SK-N-SH treated with all-trans-retinoic acid at 6 μM for 48 hours (cell line): ENCODE results near the gene PPP1R1B.

ENCODE experiments used
- ATAC-seq: fragments of 200-7000 bp; cut with Tn5 transposase; 3 replicates; pipeline ENCODE4 v1.9.1; 2020; ENCODE audit warnings: mild to moderate bottlenecking, moderate library complexity
- ARNTL ChIP-seq: fragments of 450-650 bp; formaldehyde crosslinking; IDR thresholded peaks from 2 replicates; pipeline ENCODE4 v1.5.0; 2020; ENCODE audit warnings: low read depth, mild to moderate bottlenecking, moderate library complexity, borderline replicate concordance
- BACH2 ChIP-seq: fragments of 250-450 bp; sonication (Bioruptor Pico); IDR thresholded peaks from 2 replicates; pipeline ENCODE4 v1.9.0; 2021; ENCODE audit warnings: mild to moderate bottlenecking, borderline replicate concordance
- CSDC2 ChIP-seq: fragments of 250-450 bp; sonication (Bioruptor Pico); IDR thresholded peaks from 2 replicates; pipeline ENCODE4 v1.5.0; 2020; ENCODE audit warnings: mild to moderate bottlenecking, moderate library complexity
- CSRNP3 ChIP-seq: fragments of 250-450 bp; sonication (Bioruptor Pico); IDR thresholded peaks from 2 replicates; pipeline ENCODE4 v1.5.1; 2021; ENCODE audit warnings: mild to moderate bottlenecking, moderate library complexity
- ESRRG ChIP-seq: fragments of 250-450 bp; sonication (Bioruptor Pico); IDR thresholded peaks from 2 replicates; pipeline ENCODE4 v1.6.1; 2021; ENCODE audit warnings: mild to moderate bottlenecking
- GLIS3 ChIP-seq: fragments of 250-450 bp; sonication (Bioruptor Pico); IDR thresholded peaks from 2 replicates; pipeline ENCODE4 v1.5.0; 2020; ENCODE audit warnings: mild to moderate bottlenecking, moderate library complexity
- ISL1 ChIP-seq: fragments of 250-450 bp; sonication (Bioruptor Pico); IDR thresholded peaks from 2 replicates; pipeline ENCODE4 v2.1.2; 2022; ENCODE audit warnings: mild to moderate bottlenecking, moderate library complexity
- OSR1 ChIP-seq: fragments of 250-450 bp; sonication (Bioruptor Pico); IDR thresholded peaks from 2 replicates; pipeline ENCODE4 v1.8.0; 2022; ENCODE audit warnings: moderate library complexity, mild to moderate bottlenecking, inconsistent platforms
- POU6F1 ChIP-seq: fragments of 250-450 bp; sonication (Bioruptor Pico); IDR thresholded peaks from 2 replicates; pipeline ENCODE4 v1.8.0; 2021; ENCODE audit warnings: low read depth, mild to moderate bottlenecking, moderate library complexity, borderline replicate concordance
- PPARA ChIP-seq: fragments of 250-450 bp; sonication (Bioruptor Pico); IDR thresholded peaks from 2 replicates; pipeline ENCODE4 v1.5.0; 2020; ENCODE audit warnings: mild to moderate bottlenecking, borderline replicate concordance
- RARB ChIP-seq: fragments of 250-450 bp; sonication (Bioruptor Pico); IDR thresholded peaks from 2 replicates; pipeline ENCODE4 v1.8.0; 2021; ENCODE audit warnings: mild to moderate bottlenecking, moderate library complexity
- SNAI2 ChIP-seq: fragments of 250-450 bp; sonication (Bioruptor Pico); IDR thresholded peaks from 2 replicates; pipeline ENCODE4 v1.5.0; 2020; ENCODE audit warnings: mild to moderate bottlenecking, moderate library complexity
- TCF4 ChIP-seq: fragments of 250-450 bp; sonication (Bioruptor Pico); IDR thresholded peaks from 2 replicates; pipeline ENCODE4 v1.8.0; 2021; ENCODE audit warnings: mild to moderate bottlenecking, moderate library complexity, borderline replicate concordance
- TOX ChIP-seq: fragments of 250-450 bp; sonication (Bioruptor Pico); IDR thresholded peaks from 2 replicates; pipeline ENCODE4 v1.8.0; 2021; ENCODE audit warnings: mild to moderate bottlenecking, moderate library complexity, borderline replicate concordance
- ZC3H10 ChIP-seq: fragments of 250-450 bp; sonication (Bioruptor Pico); IDR thresholded peaks from 2 replicates; pipeline ENCODE4 v1.5.1; 2021; ENCODE audit warnings: mild to moderate bottlenecking, moderate library complexity
- ZFP3 ChIP-seq: fragments of 250-450 bp; sonication (Bioruptor Pico); IDR thresholded peaks from 2 replicates; pipeline ENCODE4 v1.5.0; 2020; ENCODE audit warnings: mild to moderate bottlenecking, moderate library complexity
- ZFP30 ChIP-seq: fragments of 450-650 bp; formaldehyde crosslinking; IDR thresholded peaks from 2 replicates; pipeline ENCODE4 v1.5.0; 2022; ENCODE audit warnings: mild to moderate bottlenecking, moderate library complexity
- ZNF565 ChIP-seq: fragments of 450-650 bp; formaldehyde crosslinking; conservative IDR thresholded peaks from 2 replicates; pipeline ENCODE4 v1.5.0; 2020; ENCODE audit warnings: low read depth, mild to moderate bottlenecking, moderate library complexity
- ZNF70 ChIP-seq: fragments of 450-650 bp; formaldehyde crosslinking; IDR thresholded peaks from 2 replicates; pipeline ENCODE4 v1.5.0; 2020; ENCODE audit warnings: mild to moderate bottlenecking, moderate library complexity
- ZNF8 ChIP-seq: fragments of 450-650 bp; formaldehyde crosslinking; IDR thresholded peaks from 2 replicates; pipeline ENCODE4 v1.5.0; 2020; ENCODE audit warnings: mild to moderate bottlenecking, moderate library complexity
- TF ChIP-seq, protein P1 (sequence below): fragments of 250-450 bp; sonication (Bioruptor Pico); IDR thresholded peaks from 2 replicates; pipeline ENCODE4 v1.5.0; 2020; ENCODE audit warnings: mild to moderate bottlenecking, moderate library complexity
- TF ChIP-seq, protein P2 (sequence below): fragments of 250-450 bp; sonication (Bioruptor Pico); IDR thresholded peaks from 2 replicates; pipeline ENCODE4 v1.8.0; 2020; ENCODE audit warnings: mild to moderate bottlenecking, moderate library complexity, borderline replicate concordance

The PPP1R1B gene

GRCh38 chr17:39600997-39601597, 25.7 kb upstream of the PPP1R1B start:
- no peak for ATAC-seq
- TF ChIP-seq CSDC2 (CRISPR knock-in tag) (no peak), OSR1 (no peak), GLIS3 (no peak), ESRRG (CRISPR knock-in tag) (no peak)
- TF ChIP-seq, protein P1, sequence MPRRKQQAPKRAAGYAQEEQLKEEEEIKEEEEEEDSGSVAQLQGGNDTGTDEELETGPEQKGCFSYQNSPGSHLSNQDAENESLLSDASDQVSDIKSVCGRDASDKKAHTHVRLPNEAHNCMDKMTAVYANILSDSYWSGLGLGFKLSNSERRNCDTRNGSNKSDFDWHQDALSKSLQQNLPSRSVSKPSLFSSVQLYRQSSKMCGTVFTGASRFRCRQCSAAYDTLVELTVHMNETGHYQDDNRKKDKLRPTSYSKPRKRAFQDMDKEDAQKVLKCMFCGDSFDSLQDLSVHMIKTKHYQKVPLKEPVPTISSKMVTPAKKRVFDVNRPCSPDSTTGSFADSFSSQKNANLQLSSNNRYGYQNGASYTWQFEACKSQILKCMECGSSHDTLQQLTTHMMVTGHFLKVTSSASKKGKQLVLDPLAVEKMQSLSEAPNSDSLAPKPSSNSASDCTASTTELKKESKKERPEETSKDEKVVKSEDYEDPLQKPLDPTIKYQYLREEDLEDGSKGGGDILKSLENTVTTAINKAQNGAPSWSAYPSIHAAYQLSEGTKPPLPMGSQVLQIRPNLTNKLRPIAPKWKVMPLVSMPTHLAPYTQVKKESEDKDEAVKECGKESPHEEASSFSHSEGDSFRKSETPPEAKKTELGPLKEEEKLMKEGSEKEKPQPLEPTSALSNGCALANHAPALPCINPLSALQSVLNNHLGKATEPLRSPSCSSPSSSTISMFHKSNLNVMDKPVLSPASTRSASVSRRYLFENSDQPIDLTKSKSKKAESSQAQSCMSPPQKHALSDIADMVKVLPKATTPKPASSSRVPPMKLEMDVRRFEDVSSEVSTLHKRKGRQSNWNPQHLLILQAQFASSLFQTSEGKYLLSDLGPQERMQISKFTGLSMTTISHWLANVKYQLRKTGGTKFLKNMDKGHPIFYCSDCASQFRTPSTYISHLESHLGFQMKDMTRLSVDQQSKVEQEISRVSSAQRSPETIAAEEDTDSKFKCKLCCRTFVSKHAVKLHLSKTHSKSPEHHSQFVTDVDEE (CRISPR knock-in tag): no peak

DNA sequence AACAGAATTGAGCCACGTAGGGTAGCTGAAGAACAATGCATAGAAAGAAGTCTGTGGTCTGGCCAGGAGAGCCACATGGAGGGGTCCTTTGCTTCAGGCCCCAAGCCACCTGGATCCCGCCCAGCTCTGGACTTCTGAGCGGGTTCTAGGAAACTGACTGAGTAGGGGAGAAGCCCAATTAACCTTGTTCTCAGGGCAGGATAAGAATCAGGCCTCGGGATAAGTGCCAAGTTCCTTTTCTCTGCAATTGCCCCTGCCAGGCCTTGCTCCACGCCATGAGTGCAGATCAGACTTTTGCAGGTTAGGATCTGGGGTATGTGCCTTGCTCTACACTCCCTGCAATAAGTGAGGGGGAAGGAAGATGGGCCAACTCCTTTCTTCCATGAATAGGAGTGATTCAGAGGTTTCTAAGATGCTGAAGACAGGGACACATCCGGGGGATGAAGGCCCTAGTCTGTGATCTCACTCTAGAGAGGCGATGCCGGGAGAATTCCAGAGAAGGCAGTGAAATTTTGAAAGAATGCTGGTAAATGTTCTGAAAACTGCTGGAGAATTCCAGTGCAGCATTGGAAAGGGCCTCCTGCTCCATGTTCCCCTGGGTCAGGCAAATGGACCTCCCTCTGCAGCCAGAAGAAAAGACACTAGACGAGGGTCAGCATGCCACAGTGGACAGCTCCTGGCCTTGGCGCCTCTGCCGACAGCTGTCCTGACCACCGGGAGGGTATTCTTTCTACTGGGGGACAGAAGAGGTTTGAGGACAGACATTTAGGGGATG, 24.8 kb upstream of the PPP1R1B start:
- no peak for ATAC-seq

GRCh38 chr17:39602533-39603303, 24.0 kb upstream of the PPP1R1B start:
- ATAC-seq: no peak
- TF ChIP-seq SNAI2 (CRISPR knock-in tag): no peak
- no peak for TF ChIP-seq POU6F1 (CRISPR knock-in tag)
- TF ChIP-seq BACH2: no peak
- no peak for TF ChIP-seq TOX (CRISPR knock-in tag)
- TF ChIP-seq ZC3H10 (CRISPR knock-in tag): no peak
- TF ChIP-seq ISL1: no peak
- no peak for TF ChIP-seq RARB (CRISPR knock-in tag)
- no peak for TF ChIP-seq PPARA (CRISPR knock-in tag)
- TF ChIP-seq TCF4 (CRISPR knock-in tag): no peak
- TF ChIP-seq ZNF8: no peak
- no peak for TF ChIP-seq ARNTL (CRISPR knock-in tag)
- TF ChIP-seq GLIS3: no peak
- TF ChIP-seq CSRNP3 (CRISPR knock-in tag): no peak
- TF ChIP-seq ZFP3 (CRISPR knock-in tag): no peak

More for the DNA sequence above, 24.8 kb upstream of the PPP1R1B start:
- no peak for TF ChIP-seq ZFP30 (CRISPR knock-in tag)
- no peak for TF ChIP-seq BACH2
- no peak for TF ChIP-seq ZFP3 (CRISPR knock-in tag)
- no peak for TF ChIP-seq ARNTL (CRISPR knock-in tag)
- no peak for TF ChIP-seq ZNF565 (CRISPR knock-in tag)
- TF ChIP-seq CSDC2 (CRISPR knock-in tag): no peak
- TF ChIP-seq OSR1: no peak
- no peak for TF ChIP-seq GLIS3
- TF ChIP-seq RARB (CRISPR knock-in tag): no peak
- no peak for TF ChIP-seq TCF4 (CRISPR knock-in tag)
- no peak for TF ChIP-seq ZC3H10 (CRISPR knock-in tag)
- no peak for TF ChIP-seq ISL1
- no peak for TF ChIP-seq SNAI2 (CRISPR knock-in tag)
- TF ChIP-seq, protein P1 (CRISPR knock-in tag): no peak
- TF ChIP-seq TOX (CRISPR knock-in tag): no peak
- no peak for TF ChIP-seq PPARA (CRISPR knock-in tag)
- TF ChIP-seq ESRRG (CRISPR knock-in tag): no peak
- TF ChIP-seq, protein P2, sequence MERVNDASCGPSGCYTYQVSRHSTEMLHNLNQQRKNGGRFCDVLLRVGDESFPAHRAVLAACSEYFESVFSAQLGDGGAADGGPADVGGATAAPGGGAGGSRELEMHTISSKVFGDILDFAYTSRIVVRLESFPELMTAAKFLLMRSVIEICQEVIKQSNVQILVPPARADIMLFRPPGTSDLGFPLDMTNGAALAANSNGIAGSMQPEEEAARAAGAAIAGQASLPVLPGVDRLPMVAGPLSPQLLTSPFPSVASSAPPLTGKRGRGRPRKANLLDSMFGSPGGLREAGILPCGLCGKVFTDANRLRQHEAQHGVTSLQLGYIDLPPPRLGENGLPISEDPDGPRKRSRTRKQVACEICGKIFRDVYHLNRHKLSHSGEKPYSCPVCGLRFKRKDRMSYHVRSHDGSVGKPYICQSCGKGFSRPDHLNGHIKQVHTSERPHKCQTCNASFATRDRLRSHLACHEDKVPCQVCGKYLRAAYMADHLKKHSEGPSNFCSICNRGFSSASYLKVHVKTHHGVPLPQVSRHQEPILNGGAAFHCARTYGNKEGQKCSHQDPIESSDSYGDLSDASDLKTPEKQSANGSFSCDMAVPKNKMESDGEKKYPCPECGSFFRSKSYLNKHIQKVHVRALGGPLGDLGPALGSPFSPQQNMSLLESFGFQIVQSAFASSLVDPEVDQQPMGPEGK: no peak
- TF ChIP-seq ZNF8: no peak
- no peak for TF ChIP-seq ZNF70 (CRISPR knock-in tag)
